Retinal pigment epithelial cell (primary cell): Measurements from ENCODE around the gene HLA-DMA.
A peak's percentile ranks its signal among the peaks of the same experiment; 100 is the strongest.

Source experiments
- DNase-seq: peaks from one replicate; pipeline ENCODE4 v3.0.0-alpha.2; 2010; ENCODE audit warnings: low read depth
- H3K4me3 ChIP-seq: 2 replicates; pipeline ENCODE4 v1.5.1; 2011; ENCODE audit warnings: mild to moderate bottlenecking, low read length, control low read depth, moderate library complexity
- TF ChIP-seq, protein P1 (sequence below): conservative IDR thresholded peaks from 2 replicates; pipeline ENCODE4 v1.5.1; 2011; ENCODE audit warnings: low read depth, low read length, control low read depth, inconsistent platforms

HLA-DMA gene

DNA sequence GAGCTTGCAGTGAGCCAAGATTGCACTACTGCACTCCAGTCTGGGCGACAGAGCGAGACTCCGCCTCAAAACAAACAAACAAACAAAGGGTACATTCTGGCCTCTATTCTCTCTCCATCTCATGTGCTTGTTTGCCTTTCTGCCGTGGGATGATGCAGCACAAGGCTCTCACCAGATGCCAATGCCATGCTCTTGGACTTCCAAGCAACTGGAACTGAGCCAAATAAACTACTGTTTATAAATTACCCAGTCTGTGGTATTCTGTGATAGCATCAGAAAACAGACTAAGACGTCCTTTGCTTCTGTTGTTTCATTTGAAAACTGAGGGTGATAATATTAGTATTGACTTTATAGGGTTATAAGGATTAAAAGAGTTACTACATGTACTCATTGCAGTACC is 11.9 kb upstream of the HLA-DMA start:
- TF ChIP-seq, protein P1, sequence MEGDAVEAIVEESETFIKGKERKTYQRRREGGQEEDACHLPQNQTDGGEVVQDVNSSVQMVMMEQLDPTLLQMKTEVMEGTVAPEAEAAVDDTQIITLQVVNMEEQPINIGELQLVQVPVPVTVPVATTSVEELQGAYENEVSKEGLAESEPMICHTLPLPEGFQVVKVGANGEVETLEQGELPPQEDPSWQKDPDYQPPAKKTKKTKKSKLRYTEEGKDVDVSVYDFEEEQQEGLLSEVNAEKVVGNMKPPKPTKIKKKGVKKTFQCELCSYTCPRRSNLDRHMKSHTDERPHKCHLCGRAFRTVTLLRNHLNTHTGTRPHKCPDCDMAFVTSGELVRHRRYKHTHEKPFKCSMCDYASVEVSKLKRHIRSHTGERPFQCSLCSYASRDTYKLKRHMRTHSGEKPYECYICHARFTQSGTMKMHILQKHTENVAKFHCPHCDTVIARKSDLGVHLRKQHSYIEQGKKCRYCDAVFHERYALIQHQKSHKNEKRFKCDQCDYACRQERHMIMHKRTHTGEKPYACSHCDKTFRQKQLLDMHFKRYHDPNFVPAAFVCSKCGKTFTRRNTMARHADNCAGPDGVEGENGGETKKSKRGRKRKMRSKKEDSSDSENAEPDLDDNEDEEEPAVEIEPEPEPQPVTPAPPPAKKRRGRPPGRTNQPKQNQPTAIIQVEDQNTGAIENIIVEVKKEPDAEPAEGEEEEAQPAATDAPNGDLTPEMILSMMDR: no peak
- no peak for DNase-seq

DNA sequence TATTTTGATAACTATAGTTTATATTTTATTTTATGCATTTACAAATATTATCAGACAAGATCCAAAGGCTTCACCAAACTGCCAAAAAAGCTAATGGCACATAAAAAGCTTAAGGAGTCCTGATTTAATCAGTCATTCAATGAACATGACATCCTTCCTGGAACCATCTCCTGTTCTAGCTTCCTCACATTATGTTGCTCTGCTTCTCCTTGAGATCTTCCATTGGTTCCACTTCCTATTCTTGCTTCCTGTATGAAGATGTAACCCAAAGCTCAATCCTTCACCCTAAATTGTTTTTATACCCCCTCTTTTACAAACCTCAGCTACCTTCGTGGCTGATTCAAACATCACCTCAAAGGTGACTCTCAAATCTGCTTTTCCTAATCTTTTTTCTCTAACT is 11.0 kb upstream of the HLA-DMA start:
- TF ChIP-seq, protein P1: no peak
- no peak for DNase-seq
- H3K4me3 ChIP-seq: no peak overlapping the region

More for the DNA sequence above, 11.9 kb upstream of the HLA-DMA start:
- H3K4me3 ChIP-seq: no peak overlapping the region

- no peak for DNase-seq
- H3K4me3 ChIP-seq: no peak overlapping the region
- TF ChIP-seq, protein P1: no peak
Observed at GRCh38 chr6:32962213-32962826, 9.4 kb upstream of the HLA-DMA start.

DNA sequence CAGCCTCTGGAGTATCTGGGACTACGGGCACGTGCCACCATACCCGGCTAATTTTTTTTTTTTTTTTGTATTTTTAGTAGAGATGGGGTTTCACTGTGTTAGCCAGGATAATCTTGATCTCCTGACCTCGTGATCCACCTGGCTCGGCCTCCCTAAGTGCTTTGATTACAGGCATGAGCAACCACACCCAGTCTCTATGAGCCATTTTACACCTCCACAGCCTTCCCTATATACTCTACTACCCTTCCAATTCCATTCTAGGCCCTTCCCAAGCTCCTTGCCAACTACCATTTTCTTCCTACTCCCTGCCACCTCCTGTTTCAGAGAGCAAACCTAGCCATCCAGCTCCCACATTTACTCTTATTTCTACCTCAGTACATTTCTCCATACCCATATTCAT is 7.7 kb upstream of the HLA-DMA start:
- no peak overlapping the region for H3K4me3 ChIP-seq
- no peak for DNase-seq
- TF ChIP-seq, protein P1: no peak

GRCh38 chr6:32956176-32956575 is 3.3 kb upstream of the HLA-DMA start:
- no peak for DNase-seq
- TF ChIP-seq, protein P1: no peak
- no peak overlapping the region for H3K4me3 ChIP-seq

DNA sequence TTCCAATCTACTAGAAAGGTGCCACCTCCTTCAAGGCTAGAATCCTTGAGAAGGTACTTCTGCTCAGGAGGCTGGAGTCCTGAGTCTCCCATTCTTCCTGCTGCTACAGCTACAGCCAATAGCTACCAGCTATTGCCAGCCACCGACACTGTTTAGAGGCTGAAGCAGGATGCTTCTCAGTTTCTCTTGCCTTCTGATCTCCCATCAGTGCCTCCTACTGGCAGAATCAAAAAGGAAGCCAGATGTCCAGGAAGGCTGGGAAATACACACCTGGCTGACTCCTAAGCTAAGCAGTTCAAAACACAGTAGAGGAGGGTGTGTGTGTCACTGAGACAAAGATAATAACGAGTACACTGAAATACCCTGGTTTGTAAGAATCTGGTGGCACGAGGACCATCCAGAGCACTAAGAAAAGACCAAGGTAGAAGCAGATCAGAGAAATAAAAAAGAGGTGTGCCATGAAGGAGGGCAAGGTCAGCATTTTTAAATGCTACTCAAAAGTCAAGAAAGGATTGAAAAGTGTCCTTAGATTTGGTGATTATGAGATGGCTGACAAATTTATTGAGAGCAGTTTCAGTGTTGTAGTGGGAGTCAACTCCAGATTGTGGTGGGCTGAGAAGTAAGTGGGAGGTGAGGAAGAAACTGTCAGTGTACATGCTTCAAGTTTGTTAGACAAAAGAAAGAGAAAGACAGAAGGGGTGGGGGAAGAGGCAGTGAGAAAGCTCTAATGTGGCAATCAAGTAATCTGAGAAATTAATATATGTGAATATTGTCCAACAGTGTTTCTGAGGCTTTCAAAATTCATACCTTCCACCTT is 2.3 kb upstream of the HLA-DMA start:
- no peak for DNase-seq
- no peak overlapping the region for H3K4me3 ChIP-seq
- TF ChIP-seq, protein P1: peak; percentile 52

DNA sequence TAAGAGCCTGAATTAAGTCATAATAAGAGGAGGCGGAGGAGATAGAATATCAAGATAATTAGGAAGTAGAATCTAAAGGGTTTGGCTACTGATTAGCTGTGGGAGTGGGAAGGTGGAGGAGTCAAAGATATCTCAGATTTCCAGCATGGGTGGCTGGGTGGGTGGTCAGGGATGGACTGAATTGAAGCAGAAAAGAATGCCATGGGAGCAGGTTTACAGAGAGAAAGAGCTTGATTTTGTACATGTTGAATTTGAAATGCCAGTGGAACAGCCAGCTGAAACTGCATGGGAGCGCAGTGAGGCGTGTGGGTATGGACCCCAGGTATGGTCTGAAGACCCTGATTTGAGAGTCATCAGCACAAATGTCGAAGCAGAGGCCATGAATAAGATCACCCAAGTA is 1.4 kb upstream of the HLA-DMA start:
- no peak for DNase-seq

More for the DNA sequence above, 1.4 kb upstream of the HLA-DMA start:
- TF ChIP-seq, protein P1: no peak
- H3K4me3 ChIP-seq: no peak overlapping the region
